ENCODE data around the gene RAVER1. TPM values are rescaled to one million over a fixed set of nuclear protein-coding genes. Genes with fewer than 3 reads are reported as not detected.

RAVER1 gene
- total RNA-seq, 4 donors from 2014 or later = 10.0 to 15.9 (median 11.8) TPM

DNA sequence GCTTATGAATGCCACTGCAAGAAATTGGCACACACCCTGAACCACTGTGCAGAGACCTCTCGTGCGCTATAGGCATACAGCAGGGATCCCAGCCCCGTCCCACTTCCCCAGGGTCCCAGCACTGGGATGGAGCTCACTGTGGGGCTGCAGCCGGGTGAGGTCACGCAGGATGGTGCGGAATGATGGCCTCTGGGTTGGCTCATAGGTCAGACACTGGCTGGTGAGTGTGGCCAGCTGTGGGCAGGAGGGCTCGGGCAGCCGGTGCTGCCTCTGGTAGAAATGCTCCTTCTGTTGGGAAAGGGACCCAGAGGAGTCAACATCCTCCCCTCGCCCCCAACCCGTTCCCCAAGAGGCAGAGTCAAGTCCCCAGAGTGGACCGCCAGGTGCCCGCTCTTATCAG is 23.1 kb upstream of the RAVER1 start:
- no peak for TF ChIP-seq POLR2A (IDR thresholded peaks at IDR 0.05)
- TF ChIP-seq, protein P1, sequence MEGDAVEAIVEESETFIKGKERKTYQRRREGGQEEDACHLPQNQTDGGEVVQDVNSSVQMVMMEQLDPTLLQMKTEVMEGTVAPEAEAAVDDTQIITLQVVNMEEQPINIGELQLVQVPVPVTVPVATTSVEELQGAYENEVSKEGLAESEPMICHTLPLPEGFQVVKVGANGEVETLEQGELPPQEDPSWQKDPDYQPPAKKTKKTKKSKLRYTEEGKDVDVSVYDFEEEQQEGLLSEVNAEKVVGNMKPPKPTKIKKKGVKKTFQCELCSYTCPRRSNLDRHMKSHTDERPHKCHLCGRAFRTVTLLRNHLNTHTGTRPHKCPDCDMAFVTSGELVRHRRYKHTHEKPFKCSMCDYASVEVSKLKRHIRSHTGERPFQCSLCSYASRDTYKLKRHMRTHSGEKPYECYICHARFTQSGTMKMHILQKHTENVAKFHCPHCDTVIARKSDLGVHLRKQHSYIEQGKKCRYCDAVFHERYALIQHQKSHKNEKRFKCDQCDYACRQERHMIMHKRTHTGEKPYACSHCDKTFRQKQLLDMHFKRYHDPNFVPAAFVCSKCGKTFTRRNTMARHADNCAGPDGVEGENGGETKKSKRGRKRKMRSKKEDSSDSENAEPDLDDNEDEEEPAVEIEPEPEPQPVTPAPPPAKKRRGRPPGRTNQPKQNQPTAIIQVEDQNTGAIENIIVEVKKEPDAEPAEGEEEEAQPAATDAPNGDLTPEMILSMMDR (IDR thresholded peaks at IDR 0.05 in 4 of 5, conservative IDR thresholded peaks at IDR 0.05 in 1 of 5) = no peak
- H3K9me3 ChIP-seq = no peaks in the 10 kb centered on the region
- DNase-seq = no peak
- no peak for ATAC-seq
- no peaks in the 10 kb centered on the region for H3K27me3 ChIP-seq
- no peak overlapping the region for H3K27ac ChIP-seq
- intact Hi-C loops (cut with DNase I; ENCODE audit: low total_unique reads) = no loop called here
- no peak overlapping the region for H3K4me3 ChIP-seq
- in situ Hi-C loops (cut with MboI; ENCODE audit: low sequenced_read_pairs in 4 of 4) = no loop called here
- H3K36me3 ChIP-seq = peaks cover 0 to 59% of the 10 kb centered on the region in 2 donors
- no peaks in the 10 kb centered on the region for H3K4me1 ChIP-seq

DNA sequence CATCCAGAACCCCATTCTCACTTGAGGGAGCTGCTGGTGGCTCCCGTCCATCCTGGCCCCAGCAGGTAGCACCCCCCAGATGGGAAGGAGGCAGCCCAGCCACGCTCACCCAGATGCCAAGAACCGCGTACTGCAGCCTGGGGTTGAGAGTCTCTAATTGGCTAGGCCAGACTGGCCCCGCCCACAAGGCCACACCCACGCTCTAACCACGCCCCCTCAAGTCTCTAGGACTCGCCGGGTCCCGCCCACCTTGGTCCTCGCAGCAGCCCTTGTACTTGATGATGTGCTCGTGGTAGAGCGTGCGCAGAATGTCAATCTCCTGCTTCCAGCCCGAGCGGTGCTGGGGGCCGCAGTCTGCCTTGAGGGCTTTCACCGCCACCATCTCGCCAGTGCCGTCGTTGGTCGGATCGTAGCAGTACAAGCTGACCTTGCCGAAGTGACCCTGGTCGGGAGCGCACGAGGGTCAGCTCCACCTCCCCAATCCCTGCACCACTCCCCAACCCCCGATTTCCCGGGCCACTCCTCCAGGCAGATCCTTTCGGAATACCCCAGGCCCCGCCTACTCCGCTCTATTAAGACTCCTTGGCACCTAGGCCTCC is 20.6 kb upstream of the RAVER1 start:
- TF ChIP-seq POLR2A (IDR thresholded peaks at IDR 0.05) = no peak
- TF ChIP-seq, protein P1 (IDR thresholded peaks at IDR 0.05 in 4 of 5, conservative IDR thresholded peaks at IDR 0.05 in 1 of 5) = no peak
- Histone ChIP-seq H3K4me1 (no peaks in the 10 kb centered on the region), H3K4me3 (peak overlapping the region in 2 of 4 donors; percentile 15 to 33), H3K27ac (peak overlapping the region in 2 of 4 donors; percentile 11 to 34), H3K36me3 (peaks cover 0 to 41% of the 10 kb centered on the region in 2 donors), H3K27me3 (no peaks in the 10 kb centered on the region), H3K9me3 (no peaks in the 10 kb centered on the region)
- intact Hi-C loops (cut with DNase I; ENCODE audit: low total_unique reads) (no loop called here), in situ Hi-C loops (cut with MboI; ENCODE audit: low sequenced_read_pairs in 4 of 4) (no loop called here)
- ATAC-seq (peak in 1 of 2 donors; percentile 49), DNase-seq (peak in 1 of 2 donors; percentile 42)

DNA sequence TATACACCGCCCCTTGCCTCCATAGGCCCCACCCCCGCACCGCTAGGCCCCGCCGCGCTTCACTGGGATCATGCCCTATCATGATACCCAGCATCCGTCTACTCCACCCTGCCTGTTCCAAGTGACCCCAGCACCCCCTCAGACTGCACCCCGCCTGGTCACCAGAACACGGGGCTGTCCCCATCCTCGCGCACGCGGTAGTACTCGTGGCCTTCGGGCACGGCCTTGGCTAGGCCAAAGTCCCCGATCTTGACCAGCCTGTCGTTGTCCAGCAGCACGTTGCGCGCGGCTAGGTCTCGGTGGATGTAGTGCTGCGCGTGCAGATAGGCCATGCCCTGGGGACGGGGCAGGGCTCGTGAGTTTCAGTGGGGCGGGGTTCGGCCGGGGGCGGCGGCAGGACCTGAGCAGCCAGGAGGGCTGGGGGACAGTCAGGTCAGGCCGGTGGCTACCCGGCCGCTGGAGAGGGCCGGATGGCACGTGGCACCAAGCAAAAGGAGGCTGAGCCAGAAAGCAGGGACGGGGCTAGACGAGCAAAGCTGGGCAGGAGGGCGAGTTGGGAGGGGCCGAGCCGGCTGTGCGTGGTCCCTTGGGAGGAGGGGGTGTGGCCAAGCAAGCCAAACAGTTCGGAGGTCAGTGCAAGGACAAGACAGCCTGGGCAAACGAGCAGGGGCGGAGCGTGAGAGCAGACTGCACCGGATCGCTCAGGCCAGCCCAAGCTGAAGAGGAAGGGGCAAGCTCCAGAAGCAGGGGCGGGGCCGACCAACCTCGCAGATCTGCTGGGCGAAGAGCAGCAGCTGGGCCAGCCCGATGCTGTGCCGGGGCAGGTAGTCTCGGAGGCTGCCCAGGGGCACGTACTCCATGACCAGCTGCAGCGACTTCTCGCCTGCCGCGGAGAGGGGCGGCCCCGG is 19.7 kb upstream of the RAVER1 start:
- TF ChIP-seq, protein P1 (IDR thresholded peaks at IDR 0.05 in 4 of 5, conservative IDR thresholded peaks at IDR 0.05 in 1 of 5) = no peak
- TF ChIP-seq POLR2A (IDR thresholded peaks at IDR 0.05) = no peak
- no peaks in the 10 kb centered on the region for H3K27me3 ChIP-seq
- in situ Hi-C loops (cut with MboI; ENCODE audit: low sequenced_read_pairs in 4 of 4) (no loop called here), intact Hi-C loops (cut with DNase I; ENCODE audit: low total_unique reads) (no loop called here)
- peak overlapping the region in 3 of 4 donors; percentile 44 to 71 (median 67) for H3K27ac ChIP-seq
- H3K36me3 ChIP-seq = peaks cover 0 to 34% of the 10 kb centered on the region in 2 donors
- no peaks in the 10 kb centered on the region for H3K9me3 ChIP-seq
- peak overlapping the region in 2 of 4 donors; percentile 15 to 33 for H3K4me3 ChIP-seq
- H3K4me1 ChIP-seq = no peaks in the 10 kb centered on the region
- DNase-seq (peak; percentile 27 to 50), ATAC-seq (peak; percentile 54 to 71)

DNA sequence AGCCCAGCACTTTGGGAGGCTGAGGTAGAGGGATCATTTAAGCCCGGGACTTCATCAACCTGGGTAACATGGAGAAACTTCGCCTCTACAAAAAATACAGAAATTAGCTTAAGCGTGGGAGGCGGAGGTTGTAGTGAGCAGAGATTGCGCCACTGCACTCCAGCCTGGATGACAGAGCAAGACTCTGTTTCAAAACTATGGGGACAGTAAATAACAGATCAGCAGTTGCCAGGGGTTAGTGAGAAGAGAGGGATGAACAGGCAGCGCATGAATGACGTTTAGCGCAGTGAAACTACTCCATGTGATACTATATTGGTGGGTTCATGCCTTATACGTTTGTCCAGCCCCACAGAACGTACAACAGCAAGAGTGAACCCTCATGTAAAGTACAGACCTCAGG is 13.2 kb upstream of the RAVER1 start:
- H3K36me3 ChIP-seq = peaks cover 0 to 6% of the 10 kb centered on the region in 2 donors
- DNase-seq (no peak), ATAC-seq (peak in 1 of 2 donors; percentile 27)
- no peaks in the 10 kb centered on the region for H3K27me3 ChIP-seq
- TF ChIP-seq POLR2A (IDR thresholded peaks at IDR 0.05) = no peak
- TF ChIP-seq, protein P1 (IDR thresholded peaks at IDR 0.05 in 4 of 5, conservative IDR thresholded peaks at IDR 0.05 in 1 of 5) = no peak
- H3K9me3 ChIP-seq = no peaks in the 10 kb centered on the region
- intact Hi-C loops (cut with DNase I; ENCODE audit: low total_unique reads) (no loop called here), in situ Hi-C loops (cut with MboI; ENCODE audit: low sequenced_read_pairs in 4 of 4) (no loop called here)
- H3K4me1 ChIP-seq = no peaks in the 10 kb centered on the region
- no peak overlapping the region for H3K27ac ChIP-seq
- H3K4me3 ChIP-seq = no peak overlapping the region

All from gastrocnemius medialis (tissue), 4 donors.